Mesenteric fat pad (tissue), 1 donor: ENCODE measurements around the gene SUDS3. TPM values are rescaled to one million over a fixed set of nuclear protein-coding genes. Genes with fewer than 3 reads are reported as not detected.

Source experiments
- DNase-seq: peaks from one replicate; pipeline ENCODE4 v3.0.0-alpha.2; 2020; ENCODE audit warnings: low spot score
- total RNA-seq: library from RNA; stranded (reverse); fragmentation: NEBNext Ultra II Directional; extraction: Animal tissue kit (Norgen Biotek cat#: 25700); gene quantifications from one replicate; pipeline ENCODE4 v1.2.1, GENCODE V29; 2021
- donor health status: DM: yes; HTN: yes; CAD: no.

Gene SUDS3
- total RNA-seq, 1 donor from 2014 or later: 22.7 TPM

GRCh38 chr12:118439068-118439467 is 62.7 kb downstream of the SUDS3 start:
- no peak for DNase-seq

- no peak for DNase-seq
These were observed 69.9 kb downstream of the SUDS3 start for GRCh38 chr12:118446247-118446646.

GRCh38 chr12:118447181-118447580 is 70.8 kb downstream of the SUDS3 start:
- DNase-seq: no peak

- DNase-seq: no peak
These were observed 72.0 kb downstream of the SUDS3 start for GRCh38 chr12:118448341-118448740.

GRCh38 chr12:118455327-118455726 is 79.0 kb downstream of the SUDS3 start:
- DNase-seq: no peak

- DNase-seq: no peak
These were observed 80.4 kb downstream of the SUDS3 start for GRCh38 chr12:118456741-118457140.

- no peak for DNase-seq
These were observed 82.8 kb downstream of the SUDS3 start for GRCh38 chr12:118459110-118459509.

GRCh38 chr12:118463677-118464076 is 87.3 kb downstream of the SUDS3 start:
- no peak for DNase-seq

- no peak for DNase-seq
These were observed 89.4 kb downstream of the SUDS3 start for GRCh38 chr12:118465706-118466105.

Other genes with a start within 250 kb of the SUDS3 start
- gene PEBP1, start 240.4 kb upstream of the SUDS3 start, total RNA-seq: 216 TPM
- gene TAOK3, start 3.6 kb upstream of the SUDS3 start, total RNA-seq: 42.9 TPM